Midbrain (tissue), 1 donor: ENCODE results near the gene CPNE6.
A peak's percentile ranks its signal among the peaks of the same experiment; 100 is the strongest.

Source experiments
- DNase-seq: peaks from one replicate; lab custom pipeline; 2025; lab: John Stamatoyannopoulos, UW

The CPNE6 gene

GRCh38 chr14:24069411-24069735, 2.0 kb upstream of the CPNE6 start:
- DNase-seq: no peak

- no peak for DNase-seq
These were observed 848 bp upstream of the CPNE6 start for GRCh38 chr14:24070285-24071143.

GRCh38 chr14:24071836-24072430, 571 bp downstream of the CPNE6 start:
- no peak for DNase-seq

GRCh38 chr14:24072436-24072835, 1.1 kb downstream of the CPNE6 start:
- peak; percentile 16 for DNase-seq

DNA sequence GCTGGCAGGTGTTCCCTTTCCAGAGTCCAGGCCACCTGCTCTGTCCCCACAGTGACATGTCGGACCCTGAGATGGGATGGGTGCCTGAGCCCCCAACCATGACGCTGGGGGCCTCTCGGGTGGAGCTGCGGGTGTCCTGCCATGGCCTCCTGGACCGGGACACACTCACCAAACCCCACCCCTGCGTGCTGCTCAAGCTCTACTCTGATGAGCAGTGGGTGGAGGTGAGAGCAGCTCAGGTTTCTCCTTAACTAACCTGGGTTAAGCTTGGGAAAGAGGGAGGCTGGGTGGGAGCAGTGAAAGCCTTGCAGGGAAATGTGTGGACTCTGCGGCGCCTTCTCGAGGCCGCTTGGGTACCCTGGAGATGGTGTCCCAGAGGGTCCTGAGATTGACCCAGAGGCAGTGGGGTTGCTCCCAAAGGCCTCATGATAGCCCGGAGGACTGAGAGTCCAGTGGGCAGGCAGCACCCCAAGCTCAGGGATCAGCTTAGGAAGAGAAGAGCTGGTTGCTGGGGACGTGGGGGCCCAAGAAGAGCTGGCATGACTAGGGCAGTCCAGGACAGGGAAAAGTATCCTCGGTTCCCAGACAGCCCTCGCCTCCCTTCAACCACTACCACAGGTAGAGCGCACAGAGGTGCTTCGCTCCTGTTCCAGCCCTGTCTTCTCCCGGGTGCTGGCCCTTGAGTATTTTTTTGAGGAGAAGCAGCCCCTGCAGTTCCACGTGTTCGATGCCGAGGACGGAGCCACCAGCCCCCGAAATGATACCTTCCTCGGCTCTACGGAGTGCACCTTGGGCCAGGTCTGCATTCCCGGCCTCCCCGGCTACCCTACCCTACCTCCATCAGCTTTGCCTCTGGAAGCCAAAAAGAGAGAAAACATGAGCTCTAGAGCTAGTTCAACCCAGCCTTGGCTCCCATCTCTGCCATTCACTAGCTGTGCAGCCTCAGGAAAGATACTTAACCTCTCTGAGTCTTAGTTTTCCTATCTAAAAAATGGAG, 1.8 kb downstream of the CPNE6 start:
- DNase-seq: no peak

GRCh38 chr14:24074625-24075484, 3.5 kb downstream of the CPNE6 start:
- no peak for DNase-seq

- DNase-seq: no peak
These were observed 4.3 kb downstream of the CPNE6 start for GRCh38 chr14:24075485-24076301.

GRCh38 chr14:24076302-24076601, 4.9 kb downstream of the CPNE6 start:
- no peak for DNase-seq

GRCh38 chr14:24077086-24077485, 5.7 kb downstream of the CPNE6 start:
- no peak for DNase-seq

GRCh38 chr14:24078146-24078545, 6.8 kb downstream of the CPNE6 start:
- no peak for DNase-seq

- no peak for DNase-seq
These were observed 8.3 kb downstream of the CPNE6 start for GRCh38 chr14:24079491-24080141.

GRCh38 chr14:24080142-24080530, 8.8 kb downstream of the CPNE6 start:
- DNase-seq: no peak

DNA sequence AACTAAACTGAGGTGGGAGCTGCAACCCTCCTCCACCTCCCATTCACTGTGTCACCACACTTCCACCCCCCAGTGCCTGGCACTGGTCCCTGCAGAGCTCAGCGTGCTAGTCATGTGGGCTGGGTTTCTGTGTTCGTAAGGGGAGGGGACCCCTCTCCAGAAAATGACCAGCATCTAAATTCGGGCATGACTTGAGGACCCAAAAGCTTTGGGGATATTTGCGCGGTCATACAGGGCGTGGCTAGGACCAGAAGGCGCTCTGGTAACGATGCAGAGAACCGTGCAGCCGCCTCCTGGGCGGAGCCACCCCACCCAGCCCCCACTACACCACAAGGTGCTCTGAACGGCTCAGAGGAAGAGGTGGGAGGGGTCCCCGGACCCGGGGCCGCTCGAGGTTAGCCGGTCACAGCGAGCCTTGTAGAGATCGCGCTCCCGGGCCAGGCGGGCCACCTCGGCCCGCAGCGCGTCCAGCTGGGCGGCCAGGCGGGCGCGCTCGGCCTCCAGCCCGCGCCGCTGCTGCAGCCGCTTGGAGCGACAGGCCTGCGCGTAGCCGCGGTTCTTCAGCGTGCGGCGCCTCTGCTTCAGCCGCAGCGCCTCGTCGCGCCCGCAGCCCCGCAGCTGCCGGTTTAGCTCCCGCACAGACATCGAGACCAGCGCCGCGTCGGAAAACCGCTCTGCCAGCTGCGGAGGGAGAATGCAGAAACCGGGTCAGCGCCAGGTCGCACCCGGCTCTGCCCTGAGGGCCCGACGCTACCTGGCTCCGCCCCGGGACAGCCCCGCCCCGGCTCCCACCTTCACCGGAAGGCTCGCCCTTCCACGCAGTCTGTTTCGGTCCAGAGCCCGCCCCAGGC, 9.8 kb downstream of the CPNE6 start:
- peak; percentile 39 for DNase-seq

DNA sequence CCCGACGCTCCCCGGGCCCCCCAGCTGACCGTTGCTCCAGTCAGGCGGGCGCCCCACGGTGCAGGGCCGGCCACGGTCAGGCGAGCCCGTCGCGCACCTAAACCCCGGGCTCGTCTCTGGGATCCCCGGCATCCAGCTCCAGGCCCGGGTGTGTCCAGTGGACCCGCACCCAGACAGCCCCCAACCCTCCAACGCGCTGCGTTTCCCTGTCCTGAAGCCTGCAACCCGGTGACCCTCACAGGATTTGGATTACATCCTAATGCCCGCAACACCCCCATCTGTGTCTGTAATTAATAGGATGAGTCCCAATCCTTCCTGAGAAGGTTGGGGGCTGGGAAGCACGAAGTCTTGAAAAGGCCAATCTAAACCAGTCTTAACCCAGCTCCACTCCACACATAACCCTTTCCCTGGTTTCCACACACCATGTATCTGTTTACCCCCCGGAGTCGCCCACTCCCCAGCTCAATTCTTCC, 10.4 kb downstream of the CPNE6 start:
- DNase-seq: no peak

GRCh38 chr14:24082411-24083080, 11.2 kb downstream of the CPNE6 start:
- DNase-seq: no peak

- DNase-seq: no peak
These were observed 12.1 kb downstream of the CPNE6 start for GRCh38 chr14:24083462-24083861.

- no peak for DNase-seq
These were observed 13.1 kb downstream of the CPNE6 start for GRCh38 chr14:24084440-24084839.

DNA sequence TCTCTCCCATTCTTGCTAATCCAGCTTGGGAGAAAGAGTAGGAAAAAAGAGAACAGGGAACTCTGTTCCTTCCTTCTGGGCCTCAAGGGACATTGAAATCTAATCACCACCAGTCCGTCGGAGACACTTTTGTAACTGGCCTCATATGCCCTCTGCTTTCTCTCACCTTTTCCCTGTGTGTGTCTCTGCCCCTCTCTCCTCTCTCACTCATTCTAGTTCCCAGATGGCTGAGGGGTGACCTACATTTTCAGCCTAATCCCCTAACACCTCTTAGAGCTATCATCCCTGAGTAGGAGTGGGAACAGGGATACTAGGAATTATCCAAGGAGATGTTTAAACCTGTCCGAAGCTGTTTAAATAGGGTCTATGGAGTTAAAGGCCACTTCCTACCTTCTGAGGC, 13.9 kb downstream of the CPNE6 start:
- DNase-seq: no peak
